ENCODE measurements around the gene TRPV5.

Gene TRPV5

DNA sequence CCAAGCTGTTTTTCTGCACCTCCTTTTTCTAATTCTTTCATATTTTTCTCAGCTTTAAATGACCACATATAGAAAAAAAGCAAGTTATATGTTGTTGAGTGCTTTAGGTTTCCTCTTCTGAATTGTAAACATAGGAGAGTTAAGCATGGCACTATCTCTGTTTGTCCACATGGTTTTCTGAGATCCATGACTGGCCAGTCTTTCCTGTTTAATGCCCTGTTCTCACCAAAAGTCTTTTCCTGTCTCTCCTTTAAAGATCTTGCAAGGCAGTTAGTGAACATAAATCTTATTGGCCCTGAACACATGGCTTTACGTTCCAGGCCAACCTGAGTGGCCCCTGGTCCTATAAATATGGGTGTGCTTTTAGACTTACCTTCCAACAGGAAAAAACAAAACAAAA is 19.4 kb downstream of the TRPV5 start:
- no peak overlapping the region for H3K4me3 ChIP-seq (ENCODE audit: low read length)
- DNase-seq (ENCODE audit: low read depth, low spot score) = no peak

DNA sequence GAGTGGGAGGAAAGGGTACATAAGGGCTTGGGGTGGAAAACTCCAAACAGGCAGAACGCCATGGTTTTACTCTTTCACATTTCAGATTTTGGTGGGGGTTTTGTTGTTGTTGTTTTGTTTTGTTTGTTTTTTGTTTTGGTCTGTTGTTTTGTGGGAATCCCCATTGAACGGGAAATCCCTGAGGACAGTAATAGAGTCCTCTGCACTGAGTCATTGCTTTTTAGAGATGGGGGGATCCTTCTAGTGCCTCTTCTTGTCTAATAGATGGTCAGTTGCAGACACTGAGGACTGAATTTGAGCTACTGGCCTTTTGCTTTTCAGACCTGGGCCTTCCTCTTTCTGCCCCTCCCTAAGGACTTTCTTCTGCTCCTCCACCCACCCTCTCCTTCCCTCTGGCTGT is 20.0 kb downstream of the TRPV5 start:
- no peak overlapping the region for H3K4me3 ChIP-seq (ENCODE audit: low read length)
- no peak for DNase-seq (ENCODE audit: low read depth, low spot score)

DNA sequence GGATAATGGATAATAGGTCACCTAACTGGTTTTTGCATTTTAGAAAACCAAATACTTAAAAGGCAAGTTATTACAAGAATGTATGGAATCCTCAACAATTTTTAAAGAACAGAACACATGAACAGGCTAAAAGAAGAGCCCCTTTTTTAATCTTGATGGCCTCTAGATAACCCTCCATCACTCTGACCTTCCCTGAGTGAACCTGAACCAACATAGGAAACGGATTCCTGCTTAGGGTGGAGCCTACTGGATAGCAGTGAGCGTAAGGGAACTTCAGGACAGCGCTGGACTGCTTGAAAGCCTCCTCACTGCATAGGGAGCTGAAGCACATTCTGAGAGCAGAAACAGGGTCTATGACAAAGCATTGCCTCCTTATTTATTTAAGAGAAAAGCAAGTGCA is 20.5 kb downstream of the TRPV5 start:
- no peak for DNase-seq (ENCODE audit: low read depth, low spot score)
- no peak overlapping the region for H3K4me3 ChIP-seq (ENCODE audit: low read length)

DNA sequence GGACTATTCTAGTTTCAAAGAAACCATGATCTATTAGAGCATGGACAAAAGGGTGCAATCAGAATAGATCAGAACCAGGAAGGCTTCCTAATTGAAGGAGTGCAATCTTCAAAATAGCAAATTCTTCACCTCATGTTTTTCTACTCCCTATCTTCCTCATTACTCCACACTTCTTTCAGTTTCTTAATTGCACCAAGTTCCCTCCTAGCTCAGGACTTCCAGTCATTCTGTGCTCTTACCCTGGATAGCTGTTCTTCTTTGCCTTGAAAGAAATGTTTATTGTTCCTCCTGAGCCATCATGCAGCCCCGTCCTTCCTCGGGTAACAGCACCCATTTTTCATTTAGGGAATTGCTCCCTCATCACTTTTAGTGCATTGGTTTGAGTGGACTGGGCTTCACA is 23.1 kb downstream of the TRPV5 start:
- no peak for DNase-seq (ENCODE audit: low read depth, low spot score)
- H3K4me3 ChIP-seq (ENCODE audit: low read length) = no peak overlapping the region

DNA sequence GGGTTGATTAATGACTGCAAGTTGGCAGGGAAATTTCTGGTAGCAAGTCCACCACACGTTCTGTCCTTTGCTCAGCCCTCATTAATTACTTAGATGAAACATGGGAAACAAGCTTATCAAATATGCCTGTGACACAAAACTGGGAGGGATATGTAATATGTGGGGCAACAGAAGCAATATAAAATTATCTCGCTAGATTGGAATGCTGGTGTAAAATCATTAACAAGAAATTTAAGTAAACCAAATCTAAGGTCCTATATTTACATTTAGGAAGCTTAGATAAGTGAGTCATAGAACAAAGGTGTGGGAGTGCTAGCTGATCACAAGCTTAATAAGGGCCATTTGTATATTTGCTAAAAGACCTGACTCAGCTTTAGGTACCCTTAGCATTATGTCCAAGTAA is 23.5 kb downstream of the TRPV5 start:
- H3K4me3 ChIP-seq (ENCODE audit: low read length) = no peak overlapping the region
- no peak for DNase-seq (ENCODE audit: low read depth, low spot score)

DNA sequence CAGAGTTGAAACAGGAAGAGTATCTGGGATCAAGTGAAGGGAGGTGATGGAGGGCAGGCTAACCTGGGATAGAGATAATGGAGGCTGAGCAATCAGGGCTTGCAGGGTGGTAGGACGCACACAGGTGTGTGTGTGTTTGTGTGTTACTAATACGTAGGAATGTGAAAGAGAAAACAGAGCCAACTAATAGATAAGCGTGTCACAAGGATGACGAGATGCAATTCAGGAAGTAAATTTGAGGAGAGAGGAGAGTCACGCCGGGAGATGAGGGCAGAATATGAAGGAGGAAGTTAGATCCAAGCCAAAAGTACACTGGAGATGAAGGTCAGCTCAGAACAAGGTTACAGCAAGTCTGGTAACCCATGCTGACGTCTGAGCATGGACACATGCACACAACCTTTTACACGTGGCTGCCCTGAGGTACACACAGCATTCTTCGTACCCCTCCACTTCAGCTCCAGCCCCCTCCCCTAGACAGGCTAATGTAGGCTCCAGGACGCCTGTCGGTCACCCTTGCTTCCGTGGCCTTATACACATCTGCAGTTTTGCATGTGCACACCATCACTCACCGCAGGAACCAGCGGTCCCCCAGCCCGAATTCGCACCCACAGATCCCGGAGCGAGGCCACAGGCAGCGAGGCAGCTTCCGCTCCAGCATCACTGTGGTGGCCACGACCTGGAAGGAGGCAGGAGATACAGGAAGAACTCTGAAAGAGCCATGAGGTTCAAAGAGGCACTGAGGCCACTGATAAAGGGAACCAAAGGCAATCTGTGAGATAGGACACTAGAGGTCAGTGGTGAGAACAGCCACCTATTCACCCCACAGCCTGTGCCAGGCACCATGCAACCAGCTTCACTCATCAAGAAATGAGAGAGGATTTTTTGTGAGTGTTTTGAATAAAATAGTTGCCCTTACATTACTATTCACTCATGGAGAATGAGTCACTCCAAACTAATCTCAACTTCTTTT is 24.3 kb downstream of the TRPV5 start:
- DNase-seq (ENCODE audit: low read depth, low spot score) = no peak
- no peak overlapping the region for H3K4me3 ChIP-seq (ENCODE audit: low read length)

DNA sequence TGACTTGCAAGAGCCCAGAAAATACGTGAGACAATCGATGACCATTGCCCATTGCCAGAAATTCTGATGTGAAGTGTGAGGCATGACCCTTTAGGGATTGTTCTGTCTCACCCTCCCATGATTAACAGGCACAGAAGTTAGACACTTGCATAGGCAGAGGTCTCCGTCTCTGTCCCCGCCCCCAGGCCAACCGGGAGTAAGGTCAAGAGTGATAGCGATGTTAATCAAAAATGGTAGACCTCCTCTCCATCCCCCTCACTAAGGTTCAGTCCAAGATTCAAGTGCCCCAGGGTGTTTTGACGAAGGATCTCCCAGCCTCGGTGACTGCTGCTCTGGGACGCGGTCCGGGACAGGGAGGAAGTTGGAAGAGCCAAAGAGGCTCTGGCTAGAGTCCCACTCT is 25.3 kb downstream of the TRPV5 start:
- no peak for DNase-seq (ENCODE audit: low read depth, low spot score)
- H3K4me3 ChIP-seq (ENCODE audit: low read length) = no peak overlapping the region

DNA sequence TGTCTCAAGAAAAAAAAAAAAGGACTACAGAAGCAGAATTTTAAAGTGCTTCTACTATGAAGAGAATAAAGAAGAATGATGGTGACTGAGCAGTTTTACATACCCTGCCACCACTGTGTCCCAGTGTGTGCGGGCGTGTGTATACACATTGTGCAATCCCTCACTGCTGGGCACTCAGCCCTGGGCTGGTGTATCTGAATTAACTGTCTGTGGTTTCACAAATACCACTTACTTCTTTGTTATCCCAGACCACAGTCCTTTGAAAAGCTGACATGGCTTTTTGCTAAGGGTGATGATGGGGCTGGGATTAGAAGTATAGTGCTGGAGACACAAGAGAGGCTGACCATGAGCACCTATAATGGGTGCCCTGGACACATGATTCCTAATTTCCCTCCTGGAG is 26.9 kb downstream of the TRPV5 start:
- no peak overlapping the region for H3K4me3 ChIP-seq (ENCODE audit: low read length)
- no peak for DNase-seq (ENCODE audit: low read depth, low spot score)

DNA sequence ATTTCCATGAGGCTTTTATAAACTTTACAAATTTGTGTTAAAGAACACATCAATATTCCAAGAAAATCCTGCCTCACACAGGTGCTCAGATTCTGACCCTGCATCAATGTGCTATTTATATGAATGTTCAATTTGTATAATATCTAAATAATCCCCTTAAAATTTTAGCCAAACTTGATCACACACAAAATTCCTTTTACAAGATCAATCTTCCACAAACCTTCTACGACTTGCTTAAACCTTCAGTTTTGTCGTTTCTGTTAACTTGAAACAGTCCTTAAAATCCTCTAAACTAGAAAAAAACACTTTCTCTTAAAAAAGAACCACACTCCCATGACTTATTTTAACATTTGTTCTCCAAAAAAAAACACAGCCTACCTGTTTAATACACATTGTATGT is 27.8 kb downstream of the TRPV5 start:
- H3K4me3 ChIP-seq (ENCODE audit: low read length) = no peak overlapping the region
- no peak for DNase-seq (ENCODE audit: low read depth, low spot score)

DNA sequence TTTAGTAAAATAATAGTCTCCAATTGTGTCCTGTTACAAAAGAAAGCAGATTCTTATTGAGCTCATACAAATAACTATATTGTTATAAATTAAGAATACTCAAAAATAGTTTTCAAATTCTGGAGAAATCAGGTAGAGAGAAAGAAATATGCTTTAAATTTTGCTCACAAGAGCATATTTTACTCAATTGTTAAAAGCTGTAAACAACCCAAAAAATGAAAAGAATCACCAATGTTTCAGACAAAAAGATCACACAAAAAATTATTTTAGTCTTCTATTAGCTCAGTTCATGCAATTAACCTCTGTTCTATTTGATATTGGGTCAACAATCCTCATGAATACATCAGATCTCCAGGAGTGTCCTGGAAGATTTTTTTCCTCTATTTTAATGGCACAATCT is 29.4 kb downstream of the TRPV5 start:
- DNase-seq (ENCODE audit: low read depth, low spot score) = no peak
- no peak overlapping the region for H3K4me3 ChIP-seq (ENCODE audit: low read length)

DNA sequence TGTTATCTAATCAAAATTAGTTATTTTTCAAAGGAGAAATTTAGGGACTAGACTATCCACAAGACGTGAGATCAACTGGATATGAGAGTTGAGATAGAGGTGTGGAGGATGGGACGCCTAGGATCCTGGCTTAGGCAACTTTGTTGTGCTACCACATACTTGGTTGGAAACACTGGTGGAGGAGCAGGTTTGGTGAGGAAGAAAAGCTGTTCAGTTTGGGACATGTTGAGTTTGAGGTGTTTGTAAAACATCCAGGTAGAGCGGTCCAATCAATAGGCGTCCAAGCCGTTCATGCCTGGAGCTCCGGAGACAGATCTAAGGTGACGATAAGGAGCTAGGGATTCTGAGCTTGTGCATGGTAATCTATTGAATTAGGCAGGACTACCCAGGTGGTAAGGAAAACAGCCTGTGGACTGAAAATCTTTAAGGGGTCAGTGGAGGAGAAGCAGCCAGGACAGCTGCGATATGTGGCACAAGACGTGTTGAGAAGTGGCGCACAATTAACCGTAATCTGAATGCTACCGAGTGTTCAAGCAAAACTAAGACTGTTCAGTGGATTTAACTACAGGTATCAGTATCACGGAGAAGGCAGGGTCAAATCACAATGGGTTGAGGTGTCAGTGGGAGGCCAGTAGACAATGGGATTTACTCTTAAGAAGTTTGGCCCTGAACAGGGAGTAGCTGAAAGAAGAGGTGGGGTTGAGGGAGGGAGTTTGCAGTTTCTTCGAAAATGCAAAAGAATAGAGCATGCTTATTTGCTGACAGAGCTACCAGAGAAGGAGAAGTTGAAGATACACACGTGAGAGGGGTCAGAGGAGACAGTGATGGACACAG is 31.9 kb downstream of the TRPV5 start:
- H3K4me3 ChIP-seq (ENCODE audit: low read length) = no peak overlapping the region
- no peak for DNase-seq (ENCODE audit: low read depth, low spot score)

DNA sequence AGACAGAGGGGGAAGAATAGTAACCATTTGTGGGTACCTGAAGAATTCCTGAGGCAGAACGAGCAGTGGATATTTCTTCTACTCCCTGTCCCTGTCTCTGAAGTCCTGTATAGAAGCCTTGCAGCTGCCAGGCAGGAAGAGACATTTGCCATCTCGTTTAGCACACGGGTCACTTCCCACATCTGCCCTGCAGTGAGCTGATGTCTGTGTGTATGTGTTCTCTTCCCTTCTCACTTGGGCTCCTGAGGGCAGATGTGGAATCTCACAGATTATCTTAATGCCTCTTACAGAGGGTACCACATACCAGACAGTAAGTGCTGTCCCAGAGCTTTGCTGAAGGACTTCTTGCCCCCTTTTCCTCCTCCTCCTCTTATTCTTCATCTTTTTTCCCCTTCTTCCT is 33.9 kb downstream of the TRPV5 start:
- H3K4me3 ChIP-seq (ENCODE audit: low read length) = no peak overlapping the region
- DNase-seq (ENCODE audit: low read depth, low spot score) = no peak

DNA sequence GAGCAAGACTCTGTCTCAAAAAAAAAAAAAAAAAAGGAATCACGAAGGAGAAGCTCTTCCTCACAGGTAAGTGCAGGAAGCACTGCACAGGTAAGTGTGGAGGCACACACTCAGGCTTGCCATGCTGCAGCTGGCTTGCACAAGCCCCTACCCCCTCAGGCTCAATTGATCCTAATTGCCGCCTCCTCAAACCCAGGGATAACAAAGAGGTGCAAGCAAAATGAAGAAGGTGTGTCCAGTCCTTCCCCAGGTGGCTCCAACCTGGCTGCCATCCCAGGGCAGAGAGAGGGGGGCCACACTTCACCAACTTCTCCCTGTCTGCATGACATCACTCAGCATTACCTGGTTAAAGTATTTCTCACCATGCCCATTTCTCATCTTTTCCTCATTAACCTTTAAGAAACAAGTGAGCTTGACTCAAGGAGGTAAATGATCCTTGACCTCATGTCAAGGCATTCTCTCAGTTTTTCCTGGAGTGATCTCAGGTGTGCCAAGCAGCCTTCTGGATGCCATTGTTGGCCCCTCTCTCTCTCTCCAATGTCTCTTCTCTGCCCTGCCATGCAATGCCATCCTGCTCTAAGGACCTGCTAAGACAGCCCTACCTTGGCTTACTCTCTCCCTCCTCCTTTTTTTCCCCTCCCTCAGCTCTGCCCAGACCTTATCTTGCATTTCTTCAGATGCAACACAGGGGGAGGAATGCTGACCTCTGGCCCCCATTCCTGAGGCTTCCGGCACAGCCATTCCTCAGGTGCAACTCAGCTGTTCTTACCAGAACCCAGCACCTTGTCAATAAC is 35.0 kb downstream of the TRPV5 start:
- no peak for DNase-seq (ENCODE audit: low read depth, low spot score)

DNA sequence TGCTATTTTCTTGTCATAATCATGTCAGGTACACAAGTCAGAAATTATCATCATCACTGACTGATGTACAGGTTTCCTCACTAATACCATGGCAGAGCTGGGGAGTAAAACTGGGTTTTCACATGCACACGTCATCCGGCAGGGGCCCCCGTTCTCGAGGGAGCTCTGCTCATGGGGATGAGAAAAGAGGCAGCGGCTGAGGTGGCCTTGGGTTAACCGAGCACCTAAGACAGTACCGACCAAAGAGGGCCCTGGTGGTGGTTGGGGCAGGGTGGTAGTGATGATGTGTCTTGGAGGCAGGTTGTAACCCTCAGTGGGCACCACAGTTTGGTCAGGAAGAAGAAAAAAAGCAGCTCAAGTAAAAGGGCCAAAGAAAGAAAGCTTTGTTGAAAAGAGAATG is 35.9 kb downstream of the TRPV5 start:
- H3K4me3 ChIP-seq (ENCODE audit: low read length) = no peak overlapping the region
- no peak for DNase-seq (ENCODE audit: low read depth, low spot score)

More for the DNA sequence above, 35.0 kb downstream of the TRPV5 start:
- no peak overlapping the region for H3K4me3 ChIP-seq (ENCODE audit: low read length)

DNA sequence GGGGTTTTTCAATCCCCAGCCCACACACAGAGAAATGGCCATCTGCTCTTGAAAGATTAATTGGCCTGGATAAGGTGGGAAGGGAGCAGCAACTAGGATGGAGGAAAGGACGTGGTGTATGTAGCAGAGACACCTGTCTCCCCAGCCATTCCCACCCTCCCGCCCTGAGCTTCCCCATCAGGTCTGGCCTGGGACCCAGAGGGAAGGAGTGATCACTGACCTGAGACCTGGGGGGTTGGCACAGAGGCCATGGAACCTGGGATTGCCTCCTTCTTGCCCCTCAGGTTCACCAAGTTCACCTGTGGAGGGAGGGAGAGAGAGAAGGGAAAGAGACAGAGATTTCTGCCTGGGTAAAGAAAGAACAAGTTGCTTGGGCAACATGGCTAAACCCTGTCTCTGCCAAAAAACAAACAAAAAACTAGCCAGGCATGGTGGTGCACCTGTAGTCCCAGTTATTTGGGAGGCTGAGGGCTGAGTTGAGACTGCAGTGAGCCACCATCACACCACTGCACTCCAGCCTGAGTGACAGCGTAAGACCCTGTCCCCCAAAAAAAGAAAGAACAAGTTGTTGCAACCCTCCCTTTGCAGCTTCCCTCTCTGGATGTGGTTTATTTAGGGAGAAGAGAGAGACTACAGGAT is 36.7 kb downstream of the TRPV5 start:
- no peak for DNase-seq (ENCODE audit: low read depth, low spot score)

DNA sequence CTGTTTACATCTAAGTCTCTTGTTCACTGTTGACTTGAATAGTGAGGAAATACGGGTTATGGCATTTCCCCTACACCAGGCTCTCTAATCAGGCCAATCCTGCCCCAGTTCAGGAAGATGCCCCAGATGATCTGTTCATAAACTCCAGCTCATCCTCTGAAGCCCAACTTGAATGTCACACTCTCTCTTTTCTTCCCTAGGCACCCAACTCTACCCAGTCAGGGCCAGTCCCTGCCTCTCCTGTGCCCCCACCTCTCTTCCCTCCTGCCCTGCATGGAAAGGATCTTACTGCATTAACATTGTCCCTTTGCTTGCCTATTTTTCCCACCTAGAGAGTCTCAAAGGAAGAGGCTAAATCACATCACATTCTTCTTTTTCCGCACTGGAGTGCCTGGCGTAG is 37.4 kb downstream of the TRPV5 start:
- no peak for DNase-seq (ENCODE audit: low read depth, low spot score)
- H3K4me3 ChIP-seq (ENCODE audit: low read length) = no peak overlapping the region

More for the DNA sequence above, 36.7 kb downstream of the TRPV5 start:
- H3K4me3 ChIP-seq (ENCODE audit: low read length) = no peak overlapping the region

DNA sequence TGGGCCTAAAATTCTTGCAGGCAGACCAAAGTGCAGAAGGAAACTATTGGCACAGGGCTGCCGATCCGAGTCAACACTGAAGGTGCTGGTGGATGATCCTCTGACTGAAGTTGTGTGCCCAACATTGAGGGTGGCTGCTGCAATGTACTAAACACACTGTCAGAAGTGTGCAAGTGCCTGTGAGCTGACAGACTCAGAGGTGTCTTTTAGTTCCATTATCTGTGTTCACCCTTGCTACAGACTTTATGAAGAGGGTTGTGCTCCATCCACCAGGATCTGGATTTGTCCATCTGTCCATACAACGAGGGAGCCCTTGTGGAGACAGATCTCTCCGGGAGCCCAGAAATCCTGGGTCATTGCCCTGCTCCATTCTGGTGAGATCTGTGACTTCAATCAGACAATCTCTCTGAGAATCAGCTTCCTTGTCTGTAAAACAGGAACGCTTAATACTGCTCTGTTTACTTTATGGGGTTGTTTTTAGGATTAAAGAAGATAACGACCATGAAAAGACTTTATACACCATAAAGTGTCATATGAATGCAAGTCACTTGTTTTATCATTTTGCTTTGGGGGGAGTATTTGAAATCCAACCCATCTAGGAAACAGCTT is 38.5 kb downstream of the TRPV5 start:
- no peak overlapping the region for H3K4me3 ChIP-seq (ENCODE audit: low read length)
- no peak for DNase-seq (ENCODE audit: low read depth, low spot score)

DNA sequence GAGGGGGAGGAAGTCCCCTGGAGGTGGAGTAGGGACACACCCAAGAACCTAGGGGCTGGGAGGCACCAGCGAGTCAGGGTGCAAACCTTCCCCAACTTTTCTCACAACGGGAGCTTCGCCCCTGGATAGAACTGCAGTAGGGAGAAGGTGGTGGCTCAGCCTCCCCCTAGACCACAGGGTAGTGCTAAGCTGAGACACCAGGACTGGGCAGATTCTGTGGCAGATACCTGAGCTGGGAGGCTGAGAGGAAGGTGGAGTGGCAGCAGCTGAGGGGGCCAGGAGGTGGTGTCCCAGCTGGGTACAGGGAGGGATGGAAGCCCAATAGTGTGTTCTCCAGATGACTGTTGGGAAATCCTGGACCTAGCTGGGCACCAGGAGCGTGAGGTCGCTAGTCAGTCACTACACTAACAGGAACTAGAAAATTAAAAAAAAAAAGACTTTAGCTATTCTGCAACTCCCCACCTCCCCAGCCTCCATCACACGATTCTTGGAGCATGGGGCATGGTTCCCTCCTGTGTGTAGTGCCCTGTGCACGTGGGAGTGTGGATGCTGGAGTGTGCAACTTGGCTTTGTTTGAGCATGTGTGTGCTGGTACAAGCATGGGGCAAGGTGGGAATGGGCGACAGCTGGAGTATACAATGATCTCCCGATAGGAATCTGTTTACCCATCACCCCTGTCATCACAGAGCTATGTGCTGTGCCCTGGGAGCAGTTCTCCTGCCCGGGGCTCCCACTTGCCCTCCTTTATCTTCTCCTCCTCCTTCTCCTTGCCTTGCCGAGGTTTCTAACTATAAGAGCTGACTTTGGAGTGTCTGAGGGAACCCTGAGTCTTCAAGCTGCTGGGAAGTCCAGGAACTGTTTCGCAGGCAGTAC is 39.2 kb downstream of the TRPV5 start:
- no peak overlapping the region for H3K4me3 ChIP-seq (ENCODE audit: low read length)
- no peak for DNase-seq (ENCODE audit: low read depth, low spot score)
